T-helper 1 cell treated with Interleukin-12 subunit alpha and Interleukin-12 subunit beta and Interleukin-4 antibody, amounts not matched to agents 30 ng/mL and 1 ng/mL, for 36 hours (primary cell): ENCODE measurements around the gene SIL1. TPM values are rescaled to one million over a fixed set of nuclear protein-coding genes. Genes with fewer than 3 reads are reported as not detected.
"Not testable (repeated sequence)": the region's sequence is repeated elsewhere in the genome, so short reads cannot be mapped to it uniquely, and the experiment has no call there.

ENCODE experiments used
- intact Hi-C: fragments of 100-400 bp; cut with micrococcal nuclease; formaldehyde crosslinking; loops from one replicate; pipeline ENCODE4 v1.15.1; 2024
- total RNA-seq: library from RNA; stranded (reverse); gene quantifications from 2 replicates; pipeline ENCODE4 v1.2.3, GENCODE V29; 2022

The SIL1 gene
- total RNA-seq, 1 donor from 2014 or later = 25.8 TPM

GRCh38 chr5:139038613-139039305, 159.4 kb downstream of the SIL1 start:
- intact Hi-C loops = no loop called here

GRCh38 chr5:139037732-139038131, 160.4 kb downstream of the SIL1 start:
- intact Hi-C loops = no loop called here

- intact Hi-C loops = not testable (repeated sequence)
Measured at GRCh38 chr5:139036332-139036731, 161.8 kb downstream of the SIL1 start.

- intact Hi-C loops = no loop called here
Measured at GRCh38 chr5:139027150-139027549, 171.0 kb downstream of the SIL1 start.

GRCh38 chr5:139025651-139026050, 172.5 kb downstream of the SIL1 start:
- intact Hi-C loops = no loop called here

- intact Hi-C loops = no loop called here
Measured at GRCh38 chr5:139023286-139023685, 174.9 kb downstream of the SIL1 start.

GRCh38 chr5:139022528-139022927, 175.6 kb downstream of the SIL1 start:
- intact Hi-C loops = no loop called here

- intact Hi-C loops = no loop called here
Measured at GRCh38 chr5:139021346-139021745, 176.8 kb downstream of the SIL1 start.

GRCh38 chr5:139019880-139020279, 178.3 kb downstream of the SIL1 start:
- intact Hi-C loops = no loop called here

- intact Hi-C loops = no loop called here
Measured at GRCh38 chr5:139019211-139019610, 179.0 kb downstream of the SIL1 start.

GRCh38 chr5:139017624-139018023, 180.5 kb downstream of the SIL1 start:
- intact Hi-C loops = no loop called here

GRCh38 chr5:139016186-139016585, 182.0 kb downstream of the SIL1 start:
- intact Hi-C loops = no loop called here

- intact Hi-C loops = no loop called here
Measured at GRCh38 chr5:139014726-139015125, 183.4 kb downstream of the SIL1 start.

- intact Hi-C loops = no loop called here
Measured at GRCh38 chr5:139012176-139012575, 186.0 kb downstream of the SIL1 start.

GRCh38 chr5:139011156-139011555, 187.0 kb downstream of the SIL1 start:
- intact Hi-C loops = not testable (repeated sequence)

- intact Hi-C loops = no loop called here
Measured at GRCh38 chr5:139004374-139005307, 193.5 kb downstream of the SIL1 start.

- intact Hi-C loops = no loop called here
Measured at GRCh38 chr5:138999674-139000073, 198.5 kb downstream of the SIL1 start.

GRCh38 chr5:138998521-138998920, 199.6 kb downstream of the SIL1 start:
- intact Hi-C loops = no loop called here

GRCh38 chr5:138996120-138996519, 202.0 kb downstream of the SIL1 start:
- intact Hi-C loops = no loop called here

- intact Hi-C loops = no loop called here
Measured at GRCh38 chr5:138990986-138991590, 207.1 kb downstream of the SIL1 start.

- intact Hi-C loops = no loop called here
Measured at GRCh38 chr5:138989720-138990119, 208.4 kb downstream of the SIL1 start.

GRCh38 chr5:138986186-138986800, 211.9 kb downstream of the SIL1 start:
- intact Hi-C loops = no loop called here
